Measurements from ENCODE around the gene CCDC190.

Gene CCDC190

GRCh38 chr1:162846256-162847212 is 14.4 kb downstream of the CCDC190 start:
- peak; percentile 86 for DNase-seq (ENCODE audit: low read depth, low spot score)
- TF ChIP-seq CTCF (IDR thresholded peaks at IDR 0.05; ENCODE audit: low read depth, low read length): no peak
- in situ Hi-C loops (cut with HindIII; ENCODE audit: low sequenced_read_pairs): no loop called here
- no peak overlapping the region for H3K4me3 ChIP-seq (ENCODE audit: low read depth, low read length)

- in situ Hi-C loops (cut with HindIII; ENCODE audit: low sequenced_read_pairs): no loop called here
- no peak for TF ChIP-seq CTCF (IDR thresholded peaks at IDR 0.05; ENCODE audit: low read depth, low read length)
- H3K4me3 ChIP-seq (ENCODE audit: low read depth, low read length): no peak overlapping the region
- no peak for DNase-seq (ENCODE audit: low read depth, low spot score)
These were observed 16.8 kb downstream of the CCDC190 start for GRCh38 chr1:162844153-162844552.

- in situ Hi-C loops (cut with HindIII; ENCODE audit: low sequenced_read_pairs): no loop called here
- DNase-seq (ENCODE audit: low read depth, low spot score): no peak
- peak; percentile 18 for TF ChIP-seq CTCF (IDR thresholded peaks at IDR 0.05; ENCODE audit: low read depth, low read length)
- no peak overlapping the region for H3K4me3 ChIP-seq (ENCODE audit: low read depth, low read length)
These were observed 20.6 kb downstream of the CCDC190 start for GRCh38 chr1:162840250-162840839.

GRCh38 chr1:162838863-162839262 is 22.1 kb downstream of the CCDC190 start:
- H3K4me3 ChIP-seq (ENCODE audit: low read depth, low read length): no peak overlapping the region
- TF ChIP-seq CTCF (IDR thresholded peaks at IDR 0.05; ENCODE audit: low read depth, low read length): no peak
- no peak for DNase-seq (ENCODE audit: low read depth, low spot score)
- in situ Hi-C loops (cut with HindIII; ENCODE audit: low sequenced_read_pairs): no loop called here

- no peak for TF ChIP-seq CTCF (IDR thresholded peaks at IDR 0.05; ENCODE audit: low read depth, low read length)
- no peak for DNase-seq (ENCODE audit: low read depth, low spot score)
- no peak overlapping the region for H3K4me3 ChIP-seq (ENCODE audit: low read depth, low read length)
- in situ Hi-C loops (cut with HindIII; ENCODE audit: low sequenced_read_pairs): no loop called here
These were observed 25.6 kb downstream of the CCDC190 start for GRCh38 chr1:162835157-162835899.

GRCh38 chr1:162832470-162832869 is 28.5 kb downstream of the CCDC190 start:
- TF ChIP-seq CTCF (IDR thresholded peaks at IDR 0.05; ENCODE audit: low read depth, low read length): no peak
- DNase-seq (ENCODE audit: low read depth, low spot score): no peak
- in situ Hi-C loops (cut with HindIII; ENCODE audit: low sequenced_read_pairs): no loop called here
- no peak overlapping the region for H3K4me3 ChIP-seq (ENCODE audit: low read depth, low read length)
